K562 (cell line): Measurements from ENCODE around the gene SPRY2. TPM values are rescaled to one million over a fixed set of nuclear protein-coding genes. Genes with fewer than 3 reads are reported as not detected.

Experiments
- ATAC-seq: fragments of 200-7000 bp; cut with Tn5 transposase; 3 replicates; pipeline ENCODE4 v1.9.1; 2020; ENCODE audit warnings: moderate library complexity
- BruUV-seq: library from RNA; stranded (reverse); fragments of 400-500 nt; replicated peaks from 2 replicates; lab custom pipeline; 2021; lab: Mats Ljungman, UMichigan
- CTCF ChIA-PET: fragments of 300-600 bp; formaldehyde crosslinking; extraction: SDS; loops from one replicate; lab custom pipeline; 2021; ENCODE audit warnings: low intra/inter-chr PET ratio; lab: Yijun Ruan, JAX
- POLR2A ChIA-PET: fragments of 300-600, 350-650 bp; sonication (Branson Sonifier 250); formaldehyde crosslinking; extraction: SDS; loops from one replicate; lab custom pipeline; 2021; ENCODE audit warnings: antibody characterized with exemption, inconsistent platforms; lab: Yijun Ruan, JAX
- DNase-seq, 4 experiments: peaks; one replicate each; pipeline versions ENCODE4 v3.0.0 to v3.0.0-alpha.2; 2011 to 2018; ENCODE audit warnings: low spot score in 3 of 4, mixed read lengths in 3 of 4; ENCODE audit errors: extremely low read depth in 1 of 4
- FAIRE-seq: peaks from 2 replicates; lab custom pipeline; 2011; peaks lifted over from hg19 to GRCh38; lab: Jason Lieb, UNC
- H2AFZ ChIP-seq: 2 replicates; pipeline ENCODE4 v1.6.0; 2011; ENCODE audit warnings: low read depth, low read length, control low read depth, inconsistent platforms
- H3K27ac ChIP-seq: fragments of 200-600 bp; 3 replicates; pipeline ENCODE4 v1.8.0; 2011; ENCODE audit warnings: low read depth, mild to moderate bottlenecking, control low read depth, inconsistent platforms, low read length, moderate library complexity, mixed read lengths; ENCODE audit errors: extremely low read depth
- H3K27me3 ChIP-seq, 2 experiments: fragments of 300-600 bp in 1 of 2; 2 replicates in 1 of 2; 3 replicates in 1 of 2; pipeline versions ENCODE4 v1.6.0 to v1.8.0; 2011; ENCODE audit warnings: inconsistent platforms in 2 of 2, low read length in 2 of 2, mild to moderate bottlenecking in 1 of 2, mixed read lengths in 1 of 2, moderate library complexity in 1 of 2; ENCODE audit not compliant: control insufficient read depth in 2 of 2, insufficient read depth in 2 of 2
- H3K36me3 ChIP-seq: fragments of 300-600 bp; 3 replicates; pipeline ENCODE4 v1.8.0; 2011; ENCODE audit warnings: mild to moderate bottlenecking, low read length, inconsistent platforms; ENCODE audit not compliant: control insufficient read depth, insufficient read depth
- H3K4me1 ChIP-seq, 2 experiments: fragments of 200-600 bp in 1 of 2; replicated peaks in 1 of 2; 2 replicates in 1 of 2; 3 replicates in 1 of 2; pipeline versions ENCODE4 v1.5.1 to v1.8.0; 2011; ENCODE audit warnings: inconsistent platforms in 2 of 2, low read length in 2 of 2, mild to moderate bottlenecking in 1 of 2, mixed read lengths in 1 of 2, moderate library complexity in 1 of 2; ENCODE audit not compliant: control insufficient read depth in 2 of 2, insufficient read depth in 2 of 2
- H3K4me2 ChIP-seq: 2 replicates; pipeline ENCODE4 v1.6.1; 2011; ENCODE audit warnings: low read length, control low read depth, inconsistent platforms, mixed read lengths; ENCODE audit not compliant: insufficient read depth
- H3K4me3 ChIP-seq: fragments of 200-600 bp; sonication (generic), shearing (Covaris generic); 2 replicates; pipeline ENCODE4 v1.5.1; 2016; ENCODE audit warnings: control low read depth, inconsistent platforms
- H3K79me2 ChIP-seq: fragments of 200-600 bp; 3 replicates; pipeline ENCODE4 v1.8.0; 2011; ENCODE audit warnings: low read length, inconsistent platforms; ENCODE audit not compliant: control insufficient read depth, insufficient read depth
- H3K9ac ChIP-seq, 2 experiments: 2 replicates each; pipeline versions ENCODE4 v1.6.0 to v1.6.1; 2011; ENCODE audit warnings: low read depth in 2 of 2, low read length in 2 of 2, control low read depth in 1 of 2, inconsistent platforms in 1 of 2, mild to moderate bottlenecking in 1 of 2, mixed read lengths in 1 of 2; ENCODE audit not compliant: insufficient read depth in 1 of 2
- H3K9me1 ChIP-seq: one replicate; pipeline ENCODE4 v1.6.0; 2011; ENCODE audit warnings: inconsistent platforms, mild to moderate bottlenecking, low read length, moderate library complexity; ENCODE audit not compliant: control insufficient read depth, insufficient read depth
- H3K9me3 ChIP-seq: replicated peaks from 2 replicates; pipeline ENCODE4 v1.5.1; 2011; ENCODE audit warnings: low read depth, low read length, inconsistent platforms; ENCODE audit not compliant: control insufficient read depth, insufficient read depth
- H4K20me1 ChIP-seq: replicated peaks from 2 replicates; pipeline ENCODE4 v1.6.1; 2011; ENCODE audit warnings: low read length, inconsistent platforms, mixed read lengths; ENCODE audit not compliant: control insufficient read depth, insufficient read depth
- E2F4 ChIP-seq: sonication (generic); formaldehyde crosslinking; IDR thresholded peaks from 2 replicates; pipeline ENCODE4 v1.8.0; 2022; ENCODE audit warnings: mild to moderate bottlenecking, low read depth, missing genetic modification reagents
- HDAC1 ChIP-seq, 2 experiments: fragments of 450-650 bp; IDR thresholded peaks; 2 replicates each; pipeline ENCODE4 v1.6.1; 2016 to 2017; ENCODE audit warnings: inconsistent platforms in 1 of 2, mild to moderate bottlenecking in 1 of 2, moderate library complexity in 1 of 2
- PPARD ChIP-seq: fragments of 250-450 bp; sonication (Bioruptor Pico); IDR thresholded peaks from 2 replicates; pipeline ENCODE4 v1.8.0; 2022; ENCODE audit warnings: inconsistent platforms, mild to moderate bottlenecking, moderate library complexity
- RNF219 ChIP-seq: fragments of 250-450 bp; sonication (Bioruptor Pico); IDR thresholded peaks from 2 replicates; pipeline ENCODE4 v1.5.0; 2022; ENCODE audit warnings: mild to moderate bottlenecking
- in situ Hi-C: fragments of 300-500 bp; cut with MboI; formaldehyde crosslinking; loops from 4 replicates; pipeline ENCODE4 v1.15.0; 2018; ENCODE audit warnings: inconsistent platforms, mixed read lengths
- intact Hi-C: fragments of 100-400 bp; cut with micrococcal nuclease; formaldehyde crosslinking; loops from 2 replicates; pipeline ENCODE4 v1.14.2; 2022
- polyA plus RNA-seq, 8 experiments: library from polyadenylated mRNA; depleted of rRNA in 4 of 8; stranded (reverse) in 5 of 8; unstranded in 3 of 8; fragments of >200 nt; fragmentation: Nextera tagmentation in 2 of 8; fragmentation: Illumina TruSeq in 1 of 8; extraction: Ambion mirVana in 2 of 8; extraction: Trizol in 1 of 8; gene quantifications; 2 replicates each; pipeline versions ENCODE4 v1.2.1 to v1.2.3, GENCODE V29; 2011 to 2014; ENCODE audit warnings: inconsistent platforms in 1 of 8, missing spikeins in 1 of 8
- total RNA-seq, 7 experiments: library from RNA; depleted of rRNA in 6 of 7; stranded (reverse); fragments of >200 nt in 6 of 7; fragmentation: Illumina TruSeq in 2 of 7; extraction: Trizol in 2 of 7; gene quantifications; 2 replicates each; pipeline versions ENCODE4 v1.2.1 to v1.2.3, GENCODE V29; 2011 to 2021; ENCODE audit warnings: low replicate concordance in 1 of 7
- TF ChIP-seq, protein P1 (sequence below), 3 experiments: fragments of 200-800 bp in 1 of 3; fragments of 250-450 bp in 1 of 3; fragments of 450-650 bp in 1 of 3; sonication (Bioruptor Pico) in 1 of 3; sonication (Bioruptor generic) in 1 of 3; formaldehyde crosslinking in 1 of 3; IDR thresholded peaks; 2 replicates each; pipeline versions ENCODE4 v1.6.1 to v1.8.0; 2016 to 2022; ENCODE audit warnings: mild to moderate bottlenecking in 2 of 3, missing genetic modification characterization in 2 of 3, missing compliant biosample characterization in 1 of 3, moderate library complexity in 1 of 3
- TF ChIP-seq, protein P2 (sequence below): sonication (generic); formaldehyde crosslinking; IDR thresholded peaks from 2 replicates; pipeline ENCODE4 v1.8.1; 2023; ENCODE audit warnings: mild to moderate bottlenecking, missing genetic modification reagents

The SPRY2 gene
- total and polyA plus RNA-seq, 9 of the 15 experiments (the other 6 are each of a cell fraction or from before 2014, with no cell fraction given): 1.8 to 7.8 (median 3.4) TPM

DNA sequence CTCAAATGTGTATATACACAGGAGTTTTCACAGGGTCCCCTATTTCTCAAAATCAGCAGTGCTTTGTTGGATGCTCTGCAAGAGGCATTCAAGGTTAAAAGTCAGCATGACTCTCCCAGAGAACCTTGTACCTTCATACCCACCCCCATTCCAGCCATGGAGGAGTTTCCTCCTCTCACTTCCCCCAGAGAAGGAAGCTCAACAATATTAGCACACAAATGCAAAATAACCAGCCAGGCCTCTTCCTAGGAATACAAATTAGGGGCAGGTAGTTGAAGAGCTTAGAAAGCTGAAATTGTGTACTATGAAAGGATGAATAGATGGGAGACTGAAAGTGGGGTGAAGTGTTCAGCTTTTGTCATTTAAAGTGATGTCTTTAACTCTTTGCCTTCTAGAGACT, 43.8 kb downstream of the SPRY2 start:
- Histone ChIP-seq H4K20me1 (no peaks in the 10 kb centered on the region), H3K79me2 (no peaks in the 10 kb centered on the region), H3K9ac (no peak overlapping the region), H3K9me3 (no peaks in the 10 kb centered on the region), H3K9me1 (no peaks in the 10 kb centered on the region), H3K4me1 (no peaks in the 10 kb centered on the region; a peak in 1 of 5 replicates), H3K27me3 (no peaks in the 10 kb centered on the region), H3K27ac (no peak overlapping the region), H3K36me3 (no peaks in the 10 kb centered on the region), H2AFZ (no peak overlapping the region), H3K4me3 (no peak overlapping the region), H3K4me2 (no peak overlapping the region)
- intact Hi-C loops (no loop called here), in situ Hi-C loops (no loop called here)
- no TSS peak for BruUV-seq
- FAIRE-seq (no peak), DNase-seq (no peak), ATAC-seq (no peak)
- CTCF ChIA-PET: no interaction called here
- POLR2A ChIA-PET: interaction anchor here (0.6 kb wide), 1 partner anchor 10 kb away, joined by 3 read pairs; no protein-coding TSS in a partner anchor
- TF ChIP-seq, protein P1, sequence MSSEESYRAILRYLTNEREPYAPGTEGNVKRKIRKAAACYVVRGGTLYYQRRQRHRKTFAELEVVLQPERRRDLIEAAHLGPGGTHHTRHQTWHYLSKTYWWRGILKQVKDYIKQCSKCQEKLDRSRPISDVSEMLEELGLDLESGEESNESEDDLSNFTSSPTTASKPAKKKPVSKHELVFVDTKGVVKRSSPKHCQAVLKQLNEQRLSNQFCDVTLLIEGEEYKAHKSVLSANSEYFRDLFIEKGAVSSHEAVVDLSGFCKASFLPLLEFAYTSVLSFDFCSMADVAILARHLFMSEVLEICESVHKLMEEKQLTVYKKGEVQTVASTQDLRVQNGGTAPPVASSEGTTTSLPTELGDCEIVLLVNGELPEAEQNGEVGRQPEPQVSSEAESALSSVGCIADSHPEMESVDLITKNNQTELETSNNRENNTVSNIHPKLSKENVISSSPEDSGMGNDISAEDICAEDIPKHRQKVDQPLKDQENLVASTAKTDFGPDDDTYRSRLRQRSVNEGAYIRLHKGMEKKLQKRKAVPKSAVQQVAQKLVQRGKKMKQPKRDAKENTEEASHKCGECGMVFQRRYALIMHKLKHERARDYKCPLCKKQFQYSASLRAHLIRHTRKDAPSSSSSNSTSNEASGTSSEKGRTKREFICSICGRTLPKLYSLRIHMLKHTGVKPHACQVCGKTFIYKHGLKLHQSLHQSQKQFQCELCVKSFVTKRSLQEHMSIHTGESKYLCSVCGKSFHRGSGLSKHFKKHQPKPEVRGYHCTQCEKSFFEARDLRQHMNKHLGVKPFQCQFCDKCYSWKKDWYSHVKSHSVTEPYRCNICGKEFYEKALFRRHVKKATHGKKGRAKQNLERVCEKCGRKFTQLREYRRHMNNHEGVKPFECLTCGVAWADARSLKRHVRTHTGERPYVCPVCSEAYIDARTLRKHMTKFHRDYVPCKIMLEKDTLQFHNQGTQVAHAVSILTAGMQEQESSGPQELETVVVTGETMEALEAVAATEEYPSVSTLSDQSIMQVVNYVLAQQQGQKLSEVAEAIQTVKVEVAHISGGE (CRISPR knock-in tag; IDR thresholded peaks at IDR 0.05): no peak
- no peak for TF ChIP-seq RNF219
- TF ChIP-seq E2F4 (CRISPR knock-in tag): no peak
- no peak for TF ChIP-seq HDAC1 (IDR thresholded peaks at IDR 0.05)
- no peak for TF ChIP-seq PPARD
- TF ChIP-seq, protein P2, sequence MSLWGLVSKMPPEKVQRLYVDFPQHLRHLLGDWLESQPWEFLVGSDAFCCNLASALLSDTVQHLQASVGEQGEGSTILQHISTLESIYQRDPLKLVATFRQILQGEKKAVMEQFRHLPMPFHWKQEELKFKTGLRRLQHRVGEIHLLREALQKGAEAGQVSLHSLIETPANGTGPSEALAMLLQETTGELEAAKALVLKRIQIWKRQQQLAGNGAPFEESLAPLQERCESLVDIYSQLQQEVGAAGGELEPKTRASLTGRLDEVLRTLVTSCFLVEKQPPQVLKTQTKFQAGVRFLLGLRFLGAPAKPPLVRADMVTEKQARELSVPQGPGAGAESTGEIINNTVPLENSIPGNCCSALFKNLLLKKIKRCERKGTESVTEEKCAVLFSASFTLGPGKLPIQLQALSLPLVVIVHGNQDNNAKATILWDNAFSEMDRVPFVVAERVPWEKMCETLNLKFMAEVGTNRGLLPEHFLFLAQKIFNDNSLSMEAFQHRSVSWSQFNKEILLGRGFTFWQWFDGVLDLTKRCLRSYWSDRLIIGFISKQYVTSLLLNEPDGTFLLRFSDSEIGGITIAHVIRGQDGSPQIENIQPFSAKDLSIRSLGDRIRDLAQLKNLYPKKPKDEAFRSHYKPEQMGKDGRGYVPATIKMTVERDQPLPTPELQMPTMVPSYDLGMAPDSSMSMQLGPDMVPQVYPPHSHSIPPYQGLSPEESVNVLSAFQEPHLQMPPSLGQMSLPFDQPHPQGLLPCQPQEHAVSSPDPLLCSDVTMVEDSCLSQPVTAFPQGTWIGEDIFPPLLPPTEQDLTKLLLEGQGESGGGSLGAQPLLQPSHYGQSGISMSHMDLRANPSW: no peak
